ENCODE measurements around the gene EME2. TPM values are rescaled to one million over a fixed set of nuclear protein-coding genes. Genes with fewer than 3 reads are reported as not detected.
A peak's percentile ranks its signal among the peaks of the same experiment; 100 is the strongest.

EME2 gene
- total RNA-seq, 6 donors from 2014 or later, result 10.8 to 87.0 (median 21.5) TPM

- Histone ChIP-seq H3K4me3 (peak overlapping the region; percentile 74 to 99 (median 98)), H3K27ac (peak overlapping the region; percentile 89 to 98 (median 94)), H3K36me3 (peaks cover 12 to 48% (median 38%) of the 10 kb centered on the region in 4 donors), H3K4me1 (peaks cover 31 to 50% (median 37%) of the 10 kb centered on the region in 4 donors), H3K9me3 (no peaks in the 10 kb centered on the region), H3K27me3 (no peaks in the 10 kb centered on the region)
- ATAC-seq (ENCODE audit: low FRiP score in 2 of 2) (no peak), DNase-seq (peak in 1 of 2 donors; percentile 51)
- 28% methylated on average over 23 of the region's 45 CpGs; no CpG with 5 or more reads in 1 of the 2 donors for WGBS, 2 donors
- no peak for TF ChIP-seq POLR2AphosphoS5 (IDR thresholded peaks at IDR 0.05)
Observed at GRCh38 chr16:1773703-1774447, 1.3 kb downstream of the EME2 start.

- Histone ChIP-seq H3K27me3 (no peaks in the 10 kb centered on the region), H3K4me3 (peak overlapping the region in 2 of 4 donors; percentile 74 to 96), H3K9me3 (no peaks in the 10 kb centered on the region), H3K36me3 (peaks cover 12 to 48% (median 39%) of the 10 kb centered on the region in 4 donors), H3K4me1 (peaks cover 31 to 52% (median 37%) of the 10 kb centered on the region in 4 donors), H3K27ac (peak overlapping the region in 3 of 4 donors; percentile 89 to 98 (median 97))
- ATAC-seq (ENCODE audit: low FRiP score in 2 of 2), result no peak
- TF ChIP-seq POLR2A (IDR thresholded peaks at IDR 0.05) (no peak), POLR2AphosphoS5 (IDR thresholded peaks at IDR 0.05) (no peak), EP300 (IDR thresholded peaks at IDR 0.05) (no peak), CTCF (IDR thresholded peaks at IDR 0.05) (no peak)
- DNase-seq, result no peak
- 87% methylated on average over 6 of the region's 7 CpGs; no CpG with 5 or more reads in 1 of the 2 donors for WGBS, 2 donors
Observed at GRCh38 chr16:1774448-1774780, 1.8 kb downstream of the EME2 start.

GRCh38 chr16:1775006-1775845 lies 2.6 kb downstream of the EME2 start:
- ATAC-seq (ENCODE audit: low FRiP score in 2 of 2) (no peak), DNase-seq (peak in 1 of 2 donors; percentile 77)
- Histone ChIP-seq H3K4me1 (peaks cover 26 to 49% (median 35%) of the 10 kb centered on the region in 4 donors), H3K9me3 (no peaks in the 10 kb centered on the region), H3K36me3 (peaks cover 12 to 51% (median 46%) of the 10 kb centered on the region in 4 donors), H3K4me3 (no peak overlapping the region), H3K27ac (no peak overlapping the region), H3K27me3 (no peaks in the 10 kb centered on the region)
- 96% methylated on average over 8 to 26 of the region's 30 CpGs for WGBS, 2 donors
- TF ChIP-seq POLR2AphosphoS5 (IDR thresholded peaks at IDR 0.05) (no peak), EP300 (IDR thresholded peaks at IDR 0.05) (no peak), POLR2A (IDR thresholded peaks at IDR 0.05) (no peak), CTCF (IDR thresholded peaks at IDR 0.05) (no peak)

- DNase-seq, result peak in 1 of 2 donors; percentile 73
- H3K4me1 ChIP-seq, result peaks cover 27 to 47% (median 35%) of the 10 kb centered on the region in 4 donors
- H3K9me3 ChIP-seq, result no peaks in the 10 kb centered on the region
- ATAC-seq (ENCODE audit: low FRiP score in 2 of 2), result no peak
- H3K36me3 ChIP-seq, result peaks cover 12 to 56% (median 48%) of the 10 kb centered on the region in 4 donors
- H3K27ac ChIP-seq, result no peak overlapping the region
- whole genome bisulfite sequencing, 2 donors, result 80 to 87% methylated on average over 1 to 21 of the region's 28 CpGs
- TF ChIP-seq POLR2AphosphoS5 (IDR thresholded peaks at IDR 0.05) (no peak), CTCF (IDR thresholded peaks at IDR 0.05) (no peak), EP300 (IDR thresholded peaks at IDR 0.05) (no peak), POLR2A (IDR thresholded peaks at IDR 0.05) (no peak)
- no peak overlapping the region for H3K4me3 ChIP-seq
- no peaks in the 10 kb centered on the region for H3K27me3 ChIP-seq
Observed at GRCh38 chr16:1775846-1776671, 3.4 kb downstream of the EME2 start.

Measured in upper lobe of left lung (tissue), 6 donors.